ENCODE results near the gene TPST2.
A peak's percentile ranks its signal among the peaks of the same experiment; 100 is the strongest.

Gene TPST2

DNA sequence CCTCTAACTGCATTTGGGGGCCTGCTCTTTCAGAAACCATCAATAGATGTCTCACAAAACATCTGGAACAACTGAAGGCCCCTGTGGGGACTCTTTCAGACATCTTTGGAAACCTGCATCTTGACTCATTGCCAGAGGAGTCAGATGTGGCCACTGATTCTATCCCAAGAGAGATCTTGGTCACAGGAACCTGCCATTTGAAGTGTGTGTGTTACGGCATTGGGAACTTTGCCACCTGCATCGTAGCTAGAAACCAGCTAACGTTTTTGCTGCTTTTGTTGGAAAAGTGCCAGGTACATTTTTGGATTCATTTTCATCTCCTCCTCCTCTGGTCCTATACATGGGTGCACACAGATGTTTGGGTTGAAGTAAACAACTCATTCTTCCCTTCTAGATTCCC, 101.9 kb downstream of the TPST2 start:
- no peak for DNase-seq

- no peak for DNase-seq
These were observed 103.5 kb downstream of the TPST2 start for GRCh38 chr22:26486394-26486793.

DNA sequence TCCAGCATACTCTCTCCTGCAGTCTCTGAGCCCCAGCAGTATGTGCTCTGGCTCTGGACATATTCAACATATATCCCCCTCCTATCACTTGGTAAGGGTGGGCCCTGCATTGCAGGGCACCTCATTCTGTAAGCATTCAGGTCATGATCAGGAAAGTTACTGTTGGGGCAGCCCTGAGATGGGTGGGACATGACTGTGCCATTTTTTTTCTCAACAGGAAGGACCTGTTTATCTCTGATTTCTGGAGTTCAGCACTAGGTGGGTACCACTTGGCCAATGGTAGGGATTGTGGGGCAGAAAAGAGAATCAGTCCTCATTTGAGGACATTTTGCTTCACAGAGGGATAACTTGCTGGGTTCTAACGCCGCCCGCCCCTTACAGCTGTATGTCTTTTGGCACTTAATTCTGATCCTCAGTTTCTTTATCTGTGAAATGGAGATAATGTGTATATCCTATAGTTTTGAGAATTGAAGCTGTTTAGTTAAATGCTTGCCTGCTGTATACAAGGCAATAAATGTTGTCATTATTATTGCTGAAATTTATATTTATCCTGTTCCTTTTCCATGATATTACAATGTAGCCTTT, 104.0 kb downstream of the TPST2 start:
- DNase-seq: no peak

GRCh38 chr22:26485013-26485412, 104.9 kb downstream of the TPST2 start:
- DNase-seq: no peak

DNA sequence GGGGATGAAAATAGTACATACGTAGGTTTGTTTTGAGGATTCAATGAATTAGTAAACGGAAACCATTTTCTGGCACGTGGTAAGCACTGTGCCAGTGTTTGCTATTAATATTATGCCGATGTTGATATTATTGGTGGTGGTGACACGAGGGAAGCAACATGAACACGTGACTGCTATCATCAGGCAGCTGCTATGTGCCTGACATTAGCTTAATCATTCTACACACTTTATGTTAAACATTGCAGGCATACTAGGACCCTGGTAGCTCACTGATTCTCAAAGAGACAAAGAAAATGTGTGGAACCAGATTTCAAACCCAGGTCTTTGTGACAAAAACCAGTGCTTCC, 105.6 kb downstream of the TPST2 start:
- peak; percentile 42 for DNase-seq

GRCh38 chr22:26483439-26484359, 106.2 kb downstream of the TPST2 start, which contains the start of the genes HPS4 and SRRD:
HPS4 (minus strand) TSS chr22:26483783; CDS start chr22:26481762, 2,021 bp downstream.
SRRD (plus strand) TSS chr22:26483877; CDS start chr22:26483891, 14 bp downstream.
- DNase-seq: peak; percentile 92

DNA sequence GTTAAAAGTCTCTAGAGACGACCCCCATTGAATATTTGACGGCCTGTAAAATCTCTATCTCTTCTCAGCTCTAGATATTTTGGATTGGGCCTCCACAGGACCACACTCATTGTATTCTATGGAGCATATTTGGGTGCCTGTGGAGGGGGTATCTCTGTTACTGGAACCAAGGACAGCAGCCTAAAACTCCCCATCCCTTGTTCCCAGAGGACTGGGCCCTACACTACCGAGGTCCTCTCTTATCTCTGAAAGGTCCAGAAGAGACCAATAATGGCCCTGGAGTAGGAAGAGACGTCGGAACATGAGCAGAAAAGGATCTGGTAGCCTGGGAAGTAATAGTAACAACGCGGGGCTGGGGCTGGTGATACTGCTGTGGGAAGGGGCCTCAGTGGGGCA, 106.9 kb downstream of the TPST2 start:
- no peak for DNase-seq

GRCh38 chr22:26482161-26482560, 107.8 kb downstream of the TPST2 start:
- no peak for DNase-seq

GRCh38 chr22:26481694-26482093, 108.2 kb downstream of the TPST2 start:
- no peak for DNase-seq

DNA sequence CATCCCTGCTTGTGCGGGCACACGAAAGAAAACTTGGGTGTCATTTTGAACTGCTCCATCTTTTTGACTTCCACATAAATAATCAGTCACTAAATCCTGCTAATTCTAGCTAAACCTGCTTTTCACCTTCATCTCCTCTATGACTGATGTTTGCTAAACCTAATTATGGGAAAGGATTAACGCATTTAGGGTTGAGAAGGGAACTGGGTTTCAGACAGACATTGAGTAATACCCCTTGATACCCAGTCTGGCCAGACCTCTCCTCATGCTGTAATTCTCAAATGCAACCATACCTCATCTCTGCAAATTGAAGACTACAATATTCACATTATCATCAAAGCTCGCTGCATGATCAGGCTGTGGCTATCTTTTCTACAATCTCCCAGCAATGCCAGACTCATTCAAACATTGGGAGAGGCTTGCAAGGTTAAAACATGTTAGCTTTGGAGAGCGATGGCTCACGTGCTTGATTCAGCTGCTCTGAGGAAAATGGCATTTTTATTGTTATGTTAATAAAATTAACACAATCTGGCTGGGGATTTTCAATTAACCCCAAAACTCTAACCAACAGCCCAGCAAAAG, 108.7 kb downstream of the TPST2 start:
- DNase-seq: no peak

GRCh38 chr22:26480611-26480932, 109.4 kb downstream of the TPST2 start:
- DNase-seq: no peak

DNA sequence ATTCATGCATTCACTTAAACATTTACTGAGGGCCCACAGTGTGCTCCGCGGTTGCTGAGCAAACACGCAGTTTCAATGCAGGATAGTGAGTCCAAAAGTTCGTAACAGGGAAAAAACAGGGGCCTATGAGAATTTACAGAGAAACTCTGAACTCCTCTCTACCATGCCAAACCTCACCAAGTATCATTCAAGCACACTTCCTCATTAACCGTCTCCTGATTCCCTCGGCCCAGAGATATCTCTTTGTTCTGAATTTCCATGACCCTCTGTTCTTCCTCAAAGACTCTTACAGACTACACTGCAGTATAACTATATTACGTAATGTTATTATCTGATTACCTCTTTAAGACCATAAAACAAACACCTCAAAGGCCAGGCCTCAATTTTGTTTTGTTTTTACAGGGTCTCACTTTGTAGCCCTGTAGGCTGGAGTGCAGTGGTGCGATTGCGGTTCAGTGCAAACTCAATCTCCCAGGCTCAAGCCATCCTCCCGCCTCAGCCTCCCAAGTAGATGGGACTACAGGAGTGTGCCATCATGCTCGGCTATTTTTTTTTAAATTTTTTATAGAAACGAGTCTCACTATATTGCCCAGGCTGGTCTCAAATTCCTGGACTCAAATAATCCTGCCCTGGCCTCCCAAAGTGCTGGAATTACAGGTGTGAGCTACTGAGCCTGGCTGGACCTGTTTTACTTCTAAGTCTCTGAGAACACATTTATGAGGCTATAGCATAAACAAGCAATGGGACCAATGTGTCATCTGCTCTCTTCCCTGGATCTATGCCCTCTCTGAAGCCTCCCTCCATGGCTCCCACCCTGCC, 109.9 kb downstream of the TPST2 start:
- DNase-seq: no peak

DNA sequence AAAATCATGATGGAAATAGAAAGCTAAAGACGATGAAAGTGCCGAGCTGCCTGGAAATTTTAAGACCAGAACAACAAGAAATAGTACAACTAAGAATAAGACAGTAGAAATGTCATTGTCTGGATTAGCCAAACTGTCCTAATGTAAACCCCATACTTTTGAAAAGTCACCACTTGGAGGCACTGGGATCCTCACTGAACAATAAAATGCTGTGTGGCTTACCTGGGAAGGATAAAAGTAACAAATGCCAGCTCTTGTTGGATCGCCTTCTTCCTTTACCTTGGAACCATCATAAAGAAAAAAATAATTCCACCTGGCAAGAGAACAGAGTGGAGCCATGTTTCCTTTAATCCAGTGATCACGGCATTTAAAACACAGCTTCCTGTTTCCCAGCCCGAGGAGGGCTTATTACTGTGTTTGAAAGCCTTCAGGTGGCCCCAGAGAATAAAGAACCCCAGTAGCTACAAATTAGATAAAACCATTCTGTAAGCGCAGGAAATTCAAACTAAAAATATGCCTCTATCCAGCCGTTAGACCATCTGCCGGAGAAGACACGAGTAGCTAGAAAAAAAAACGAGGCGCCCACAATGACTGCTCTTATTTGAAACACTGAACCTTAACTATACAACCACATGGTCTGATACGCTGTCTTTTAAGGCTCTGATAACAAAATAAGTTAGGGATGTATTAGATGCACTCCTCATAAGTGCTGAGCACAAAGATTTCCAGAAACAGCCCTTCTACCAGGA, 110.7 kb downstream of the TPST2 start:
- no peak for DNase-seq

- DNase-seq: no peak
These were observed 112.6 kb downstream of the TPST2 start for GRCh38 chr22:26477341-26477731.

DNA sequence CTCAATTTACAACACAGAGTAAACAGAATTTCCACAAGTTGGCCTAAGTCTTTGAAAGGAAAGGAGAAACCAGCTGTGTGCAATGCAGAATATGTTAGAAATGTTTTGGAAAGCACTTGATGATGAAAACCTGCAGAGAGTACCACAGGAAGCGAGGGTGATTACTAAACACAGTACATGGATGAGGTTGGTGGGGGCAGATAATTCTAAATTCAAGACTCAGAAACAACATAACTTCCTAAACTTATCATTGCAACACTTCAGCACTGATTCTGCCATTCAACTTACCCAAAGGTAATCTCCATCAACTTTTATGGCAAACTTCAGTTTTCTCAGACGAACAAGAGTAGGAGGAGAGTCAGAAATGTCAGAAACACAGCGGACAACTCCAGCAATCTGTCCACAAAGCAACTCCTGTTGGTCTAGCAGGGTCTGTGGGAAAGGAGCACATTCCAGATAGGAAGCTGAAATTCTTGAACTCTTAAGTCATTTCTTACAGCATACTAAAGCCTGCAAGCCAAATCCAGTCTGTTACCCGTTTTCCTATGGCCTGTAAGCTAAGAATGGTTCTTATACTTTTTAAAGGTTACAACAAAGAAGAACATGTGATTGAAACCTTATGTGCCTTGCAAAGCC, 113.1 kb downstream of the TPST2 start:
- DNase-seq: no peak

- DNase-seq: no peak
These were observed 115.2 kb downstream of the TPST2 start for GRCh38 chr22:26474682-26475081.
